K562 (cell line): ENCODE results near the gene ZNHIT3. TPM values are rescaled to one million over a fixed set of nuclear protein-coding genes. Genes with fewer than 3 reads are reported as not detected.

Source experiments
- ATF7 ChIP-seq: fragments of 450-650 bp; IDR thresholded peaks from 2 replicates; pipeline ENCODE4 v1.7.1; 2014; ENCODE audit warnings: mild to moderate bottlenecking, moderate library complexity
- BCL6 ChIP-seq: fragments of 250-450 bp; sonication (Bioruptor Pico); IDR thresholded peaks from 2 replicates; pipeline ENCODE4 v1.4.0; 2020
- CREM ChIP-seq: IDR thresholded peaks from 2 replicates; pipeline ENCODE4 v1.6.1; 2014; ENCODE audit warnings: antibody characterized with exemption, low read depth
- FOSL1 ChIP-seq: fragments of 200-800 bp; sonication (Bioruptor generic); conservative IDR thresholded peaks from 2 replicates; pipeline ENCODE4 v1.6.1; 2016; ENCODE audit warnings: missing genetic modification characterization, missing compliant biosample characterization
- FOXJ3 ChIP-seq: sonication (generic); formaldehyde crosslinking; IDR thresholded peaks from 2 replicates; pipeline ENCODE4 v1.4.0; 2020; ENCODE audit warnings: mild to moderate bottlenecking, missing genetic modification reagents
- MCM3 ChIP-seq: fragments of 450-650 bp; IDR thresholded peaks from 2 replicates; pipeline ENCODE4 v1.6.1; 2016
- MTF1 ChIP-seq: fragments of 250-450 bp; sonication (Bioruptor Pico); IDR thresholded peaks from 2 replicates; pipeline ENCODE4 v1.9.0; 2021; ENCODE audit warnings: moderate library complexity, mild to moderate bottlenecking, inconsistent platforms, borderline replicate concordance
- POLR3A ChIP-seq: IDR thresholded peaks from 2 replicates; pipeline ENCODE4 v1.6.1; 2011; ENCODE audit warnings: borderline replicate concordance, mild to moderate bottlenecking, moderate library complexity; ENCODE audit not compliant: insufficient read length, insufficient read depth; ENCODE audit errors: extremely low read depth
- RBM17 ChIP-seq: fragments of 200-400 bp; formaldehyde crosslinking; IDR thresholded peaks from 2 replicates; pipeline ENCODE4 v1.6.1; 2017; ENCODE audit warnings: low read depth, mild to moderate bottlenecking, low read length, borderline replicate concordance
- SAFB2 ChIP-seq: fragments of 200-400 bp; formaldehyde crosslinking; IDR thresholded peaks from 2 replicates; pipeline ENCODE4 v1.6.1; 2018; ENCODE audit warnings: borderline replicate concordance, low read length, low read depth, moderate library complexity; ENCODE audit not compliant: severe bottlenecking
- SAP30 ChIP-seq: fragments of 200-600 bp; sonication (generic); IDR thresholded peaks from 2 replicates; pipeline ENCODE4 v1.6.1; 2012; ENCODE audit warnings: borderline replicate concordance, low read depth, mild to moderate bottlenecking, moderate library complexity, low read length, control low read depth, inconsistent platforms; ENCODE audit not compliant: insufficient read depth, poor library complexity, severe bottlenecking
- SIN3B ChIP-seq: fragments of 450-650 bp; IDR thresholded peaks from 2 replicates; pipeline ENCODE4 v1.6.1; 2017; ENCODE audit warnings: low read depth, mild to moderate bottlenecking, moderate library complexity
- SP2 ChIP-seq: IDR thresholded peaks from 2 replicates; pipeline ENCODE4 v1.6.1; 2011; ENCODE audit warnings: mild to moderate bottlenecking, low read depth, low read length, moderate library complexity; ENCODE audit not compliant: poor library complexity, severe bottlenecking; ENCODE audit errors: extremely low read depth
- TAF15 ChIP-seq: fragments of 200-400 bp; formaldehyde crosslinking; IDR thresholded peaks from 2 replicates; pipeline ENCODE4 v1.6.1; 2017; ENCODE audit warnings: mild to moderate bottlenecking, low read depth, low read length, moderate library complexity
- ZFP1 ChIP-seq: fragments of 450-650 bp; formaldehyde crosslinking; IDR thresholded peaks from 2 replicates; pipeline ENCODE4 v1.4.0; 2020; ENCODE audit warnings: mild to moderate bottlenecking, mixed read lengths
- ZFP30 ChIP-seq: fragments of 250-450 bp; sonication (Bioruptor Pico); IDR thresholded peaks from 2 replicates; pipeline ENCODE4 v1.8.0; 2022; ENCODE audit warnings: moderate library complexity, mild to moderate bottlenecking, inconsistent platforms, borderline replicate concordance
- ZNF316 ChIP-seq: fragments of 450-650 bp; IDR thresholded peaks from 2 replicates; pipeline ENCODE4 v1.6.1; 2016
- polyA plus RNA-seq, 8 experiments: library from polyadenylated mRNA; depleted of rRNA in 4 of 8; stranded (reverse) in 5 of 8; unstranded in 3 of 8; fragments of >200 nt; fragmentation: Nextera tagmentation in 2 of 8; fragmentation: Illumina TruSeq in 1 of 8; extraction: Ambion mirVana in 2 of 8; extraction: Trizol in 1 of 8; gene quantifications; 2 replicates each; pipeline versions ENCODE4 v1.2.1 to v1.2.3, GENCODE V29; 2011 to 2014; ENCODE audit warnings: inconsistent platforms in 1 of 8, missing spikeins in 1 of 8
- total RNA-seq, 7 experiments: library from RNA; depleted of rRNA in 6 of 7; stranded (reverse); fragments of >200 nt in 6 of 7; fragmentation: Illumina TruSeq in 2 of 7; extraction: Trizol in 2 of 7; gene quantifications; 2 replicates each; pipeline versions ENCODE4 v1.2.1 to v1.2.3, GENCODE V29; 2011 to 2021; ENCODE audit warnings: low replicate concordance in 1 of 7
- TF ChIP-seq, protein P1 (sequence below): fragments of 150-350 bp; conservative IDR thresholded peaks from 2 replicates; pipeline ENCODE4 v1.6.1; 2014; ENCODE audit warnings: low read length
- TF ChIP-seq, protein P2 (sequence below): sonication (generic); formaldehyde crosslinking; IDR thresholded peaks from 2 replicates; pipeline ENCODE4 v1.8.0; 2022; ENCODE audit warnings: missing genetic modification reagents, mild to moderate bottlenecking, borderline replicate concordance
- TF ChIP-seq, protein P3 (sequence below), 2 experiments: IDR thresholded peaks; 2 replicates each; pipeline ENCODE4 v1.6.1; 2012; ENCODE audit warnings: improper control_type of control experiment in 2 of 2, low read depth in 2 of 2, low read length in 2 of 2, borderline replicate concordance in 1 of 2

The ZNHIT3 gene
- total and polyA plus RNA-seq, 9 of the 15 experiments (the other 6 are each of a cell fraction or from before 2014, with no cell fraction given), result 45.0 to 300 (median 88.4) TPM

DNA sequence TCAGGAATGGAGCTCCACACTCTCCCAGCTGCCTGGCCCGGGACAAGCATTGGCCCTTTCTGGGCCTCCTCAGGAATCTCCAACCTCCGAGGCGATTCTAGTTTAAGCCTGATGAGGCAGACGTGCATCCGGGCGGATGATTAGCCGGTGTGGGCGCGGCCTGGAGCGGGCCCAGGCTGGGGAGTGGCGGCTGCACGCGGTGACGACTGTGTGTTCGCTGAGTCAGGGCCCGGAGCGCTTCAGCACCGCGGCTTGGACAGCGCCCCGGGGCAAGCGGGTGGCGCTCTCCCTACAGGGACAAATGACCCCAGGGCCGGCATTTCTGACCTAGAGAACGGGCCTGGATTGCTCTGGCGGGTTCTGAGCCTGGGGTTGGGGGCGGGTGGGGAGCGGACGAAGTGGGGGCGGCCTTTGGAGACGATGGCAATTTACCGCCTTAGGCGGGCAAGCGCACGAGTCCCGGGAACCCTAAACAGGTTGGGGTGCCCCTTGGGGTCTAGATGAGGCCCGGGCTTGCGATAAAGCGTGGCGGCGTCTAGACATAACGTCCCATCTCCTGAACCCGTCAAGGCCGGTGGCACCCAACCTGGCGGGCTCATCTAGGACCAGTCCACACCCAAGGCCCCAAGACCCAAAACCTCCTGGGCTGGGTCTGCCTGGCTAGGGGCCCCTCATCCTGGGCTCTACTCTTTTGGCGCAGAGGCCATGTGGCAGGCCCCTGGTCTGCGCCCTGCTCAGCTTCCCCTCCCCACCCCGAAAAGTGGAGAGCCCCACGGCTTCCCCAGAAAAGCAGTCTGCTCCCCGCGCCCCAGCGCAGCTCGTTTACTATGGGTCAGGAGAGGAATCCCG is 22.3 kb upstream of the ZNHIT3 start (continued):
- TF ChIP-seq SAFB2, result no peak
- TF ChIP-seq FOSL1 (tag), result peak; percentile 50; the same call in 1 of the 2 replicates
- TF ChIP-seq ATF7, result peak; percentile 47
- TF ChIP-seq, protein P1, sequence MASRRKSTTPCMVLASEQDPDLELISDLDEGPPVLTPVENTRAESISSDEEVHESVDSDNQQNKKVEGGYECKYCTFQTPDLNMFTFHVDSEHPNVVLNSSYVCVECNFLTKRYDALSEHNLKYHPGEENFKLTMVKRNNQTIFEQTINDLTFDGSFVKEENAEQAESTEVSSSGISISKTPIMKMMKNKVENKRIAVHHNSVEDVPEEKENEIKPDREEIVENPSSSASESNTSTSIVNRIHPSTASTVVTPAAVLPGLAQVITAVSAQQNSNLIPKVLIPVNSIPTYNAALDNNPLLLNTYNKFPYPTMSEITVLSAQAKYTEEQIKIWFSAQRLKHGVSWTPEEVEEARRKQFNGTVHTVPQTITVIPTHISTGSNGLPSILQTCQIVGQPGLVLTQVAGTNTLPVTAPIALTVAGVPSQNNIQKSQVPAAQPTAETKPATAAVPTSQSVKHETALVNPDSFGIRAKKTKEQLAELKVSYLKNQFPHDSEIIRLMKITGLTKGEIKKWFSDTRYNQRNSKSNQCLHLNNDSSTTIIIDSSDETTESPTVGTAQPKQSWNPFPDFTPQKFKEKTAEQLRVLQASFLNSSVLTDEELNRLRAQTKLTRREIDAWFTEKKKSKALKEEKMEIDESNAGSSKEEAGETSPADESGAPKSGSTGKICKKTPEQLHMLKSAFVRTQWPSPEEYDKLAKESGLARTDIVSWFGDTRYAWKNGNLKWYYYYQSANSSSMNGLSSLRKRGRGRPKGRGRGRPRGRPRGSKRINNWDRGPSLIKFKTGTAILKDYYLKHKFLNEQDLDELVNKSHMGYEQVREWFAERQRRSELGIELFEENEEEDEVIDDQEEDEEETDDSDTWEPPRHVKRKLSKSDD, result no peak
- peak; percentile 77 for TF ChIP-seq ZNF316
- no peak for TF ChIP-seq SIN3B
- TF ChIP-seq, protein P2, sequence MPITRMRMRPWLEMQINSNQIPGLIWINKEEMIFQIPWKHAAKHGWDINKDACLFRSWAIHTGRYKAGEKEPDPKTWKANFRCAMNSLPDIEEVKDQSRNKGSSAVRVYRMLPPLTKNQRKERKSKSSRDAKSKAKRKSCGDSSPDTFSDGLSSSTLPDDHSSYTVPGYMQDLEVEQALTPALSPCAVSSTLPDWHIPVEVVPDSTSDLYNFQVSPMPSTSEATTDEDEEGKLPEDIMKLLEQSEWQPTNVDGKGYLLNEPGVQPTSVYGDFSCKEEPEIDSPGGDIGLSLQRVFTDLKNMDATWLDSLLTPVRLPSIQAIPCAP (CRISPR knock-in tag), result no peak
- TF ChIP-seq ZFP1 (CRISPR knock-in tag), result no peak
- TF ChIP-seq ZFP30 (CRISPR knock-in tag), result no peak
- no peak for TF ChIP-seq MCM3
- TF ChIP-seq, protein P3, sequence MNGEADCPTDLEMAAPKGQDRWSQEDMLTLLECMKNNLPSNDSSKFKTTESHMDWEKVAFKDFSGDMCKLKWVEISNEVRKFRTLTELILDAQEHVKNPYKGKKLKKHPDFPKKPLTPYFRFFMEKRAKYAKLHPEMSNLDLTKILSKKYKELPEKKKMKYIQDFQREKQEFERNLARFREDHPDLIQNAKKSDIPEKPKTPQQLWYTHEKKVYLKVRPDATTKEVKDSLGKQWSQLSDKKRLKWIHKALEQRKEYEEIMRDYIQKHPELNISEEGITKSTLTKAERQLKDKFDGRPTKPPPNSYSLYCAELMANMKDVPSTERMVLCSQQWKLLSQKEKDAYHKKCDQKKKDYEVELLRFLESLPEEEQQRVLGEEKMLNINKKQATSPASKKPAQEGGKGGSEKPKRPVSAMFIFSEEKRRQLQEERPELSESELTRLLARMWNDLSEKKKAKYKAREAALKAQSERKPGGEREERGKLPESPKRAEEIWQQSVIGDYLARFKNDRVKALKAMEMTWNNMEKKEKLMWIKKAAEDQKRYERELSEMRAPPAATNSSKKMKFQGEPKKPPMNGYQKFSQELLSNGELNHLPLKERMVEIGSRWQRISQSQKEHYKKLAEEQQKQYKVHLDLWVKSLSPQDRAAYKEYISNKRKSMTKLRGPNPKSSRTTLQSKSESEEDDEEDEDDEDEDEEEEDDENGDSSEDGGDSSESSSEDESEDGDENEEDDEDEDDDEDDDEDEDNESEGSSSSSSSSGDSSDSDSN (IDR thresholded peaks at IDR 0.05; ENCODE audit: borderline replicate concordance in 1 of 2, low read depth in 2 of 2, low read length in 2 of 2), result peak in 1 of 2 experiments; percentile 93; a peak in 2 of 4 replicates
- TF ChIP-seq POLR3A, result no peak
- no peak for TF ChIP-seq FOXJ3
- peak; percentile 70 for TF ChIP-seq CREM
- TF ChIP-seq SAP30, result no peak
- TF ChIP-seq RBM17, result no peak
- TF ChIP-seq BCL6 (CRISPR knock-in tag), result no peak
- no peak for TF ChIP-seq MTF1 (CRISPR knock-in tag)
- TF ChIP-seq TAF15, result no peak
- no peak for TF ChIP-seq SP2
